Mammary epithelial cell (primary cell): ENCODE data around the gene VSIG10.

ENCODE experiments used
- CTCF ChIP-seq, 2 donors: IDR thresholded peaks in 1 of 2; conservative IDR thresholded peaks in 1 of 2; 2 replicates each; pipeline ENCODE4 v1.5.1; 2011 to 2012; ENCODE audit warnings: inconsistent platforms in 2 of 2, low read length in 2 of 2, mild to moderate bottlenecking in 2 of 2, control low read depth in 1 of 2, low read depth in 1 of 2; ENCODE audit not compliant: insufficient read depth in 1 of 2; ENCODE audit errors: extremely low read depth in 1 of 2
- EZH2 ChIP-seq: IDR thresholded peaks from 2 replicates; pipeline ENCODE4 v1.6.1; 2012; ENCODE audit warnings: low read length, inconsistent platforms, borderline replicate concordance

DNA sequence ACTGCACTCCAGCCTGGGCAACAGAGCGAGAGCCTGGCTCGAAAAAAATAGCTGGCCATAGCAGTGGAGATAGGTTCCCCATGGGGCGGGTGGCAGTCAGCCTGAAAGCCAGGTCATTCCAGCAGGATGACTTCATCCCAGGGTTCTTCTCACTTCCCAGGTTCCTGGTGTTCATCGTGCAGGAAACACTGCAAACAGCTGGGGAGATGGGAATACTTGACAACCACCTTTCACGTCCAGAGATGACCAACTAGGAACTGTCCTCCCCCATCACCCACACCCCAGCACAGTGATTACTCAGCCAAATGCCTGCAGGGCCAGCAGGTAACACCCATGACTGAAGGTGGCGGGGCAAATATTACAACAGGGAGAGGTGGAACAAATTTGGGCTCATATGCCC, 1.7 kb downstream of the VSIG10 start:
- no peak for TF ChIP-seq CTCF (conservative IDR thresholded peaks at IDR 0.05 in 1 of 2, IDR thresholded peaks at IDR 0.05 in 1 of 2; ENCODE audit: extremely low read depth in 1 of 2, insufficient read depth in 1 of 2, low read depth in 1 of 2, low read length in 2 of 2)
- no peak for TF ChIP-seq EZH2
